ENCODE data around the gene GPC3.

DNA sequence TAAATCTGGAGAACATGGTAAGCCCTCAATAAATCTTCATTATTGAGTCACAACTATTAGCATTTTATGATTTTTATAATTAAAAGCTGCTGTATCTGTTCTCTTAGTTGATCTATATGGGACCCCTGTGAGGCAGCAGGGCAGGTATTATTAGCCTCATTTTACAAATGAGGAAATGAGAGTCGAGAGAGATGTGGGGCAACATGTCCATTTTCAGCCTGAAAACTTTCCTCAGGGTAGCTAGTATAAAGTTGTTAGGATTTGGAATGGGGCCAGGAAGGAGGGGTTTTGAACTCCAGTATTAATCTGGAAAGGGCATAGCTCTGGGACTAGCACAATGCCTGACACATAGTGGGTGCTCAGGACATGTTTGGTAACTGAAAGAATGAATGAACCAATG is 378.4 kb downstream of the GPC3 start:
- TF ChIP-seq CTCF (IDR thresholded peaks at IDR 0.05) (no peak), POLR2A (IDR thresholded peaks at IDR 0.05) (no peak)

All from right lobe of liver (tissue), 4 donors.